ENCODE measurements around the gene MKS1.

The MKS1 gene

DNA sequence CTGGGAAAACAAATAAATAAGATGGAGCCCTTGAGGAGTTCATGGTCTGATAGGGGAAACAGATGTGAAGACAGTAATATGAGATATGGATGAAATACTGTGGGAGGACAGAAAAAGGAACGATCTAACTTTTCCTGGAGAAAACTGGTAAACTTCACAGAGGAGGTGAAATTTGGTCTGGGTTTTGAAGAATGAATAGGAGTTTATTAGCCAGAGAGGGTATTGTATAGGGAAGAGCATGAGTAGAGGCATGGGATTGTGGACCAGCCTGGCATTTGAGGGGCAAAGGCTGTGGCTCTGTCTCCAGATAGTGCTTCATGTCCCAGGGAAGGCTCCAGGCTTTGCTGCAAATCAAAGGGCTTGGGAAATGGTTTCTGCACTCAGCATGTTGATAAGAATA is 20.9 kb upstream of the MKS1 start:
- Histone ChIP-seq H3K36me3 (ENCODE audit: control insufficient read depth in 2 of 2, insufficient read depth in 1 of 2, low read length in 2 of 2) (no peaks in the 10 kb centered on the region), H3K4me1 (ENCODE audit: control insufficient read depth, insufficient read depth, low read length) (no peaks in the 10 kb centered on the region; the same call in 1 of the 2 replicates), H3K9me3 (ENCODE audit: control insufficient read depth, insufficient read depth, low read depth, low read length) (no peaks in the 10 kb centered on the region), H3K27ac (ENCODE audit: extremely low read depth, low read depth, low read length) (no peak overlapping the region), H3K4me3 (ENCODE audit: low read depth, low read length) (no peak overlapping the region)
- TF ChIP-seq, protein P1, sequence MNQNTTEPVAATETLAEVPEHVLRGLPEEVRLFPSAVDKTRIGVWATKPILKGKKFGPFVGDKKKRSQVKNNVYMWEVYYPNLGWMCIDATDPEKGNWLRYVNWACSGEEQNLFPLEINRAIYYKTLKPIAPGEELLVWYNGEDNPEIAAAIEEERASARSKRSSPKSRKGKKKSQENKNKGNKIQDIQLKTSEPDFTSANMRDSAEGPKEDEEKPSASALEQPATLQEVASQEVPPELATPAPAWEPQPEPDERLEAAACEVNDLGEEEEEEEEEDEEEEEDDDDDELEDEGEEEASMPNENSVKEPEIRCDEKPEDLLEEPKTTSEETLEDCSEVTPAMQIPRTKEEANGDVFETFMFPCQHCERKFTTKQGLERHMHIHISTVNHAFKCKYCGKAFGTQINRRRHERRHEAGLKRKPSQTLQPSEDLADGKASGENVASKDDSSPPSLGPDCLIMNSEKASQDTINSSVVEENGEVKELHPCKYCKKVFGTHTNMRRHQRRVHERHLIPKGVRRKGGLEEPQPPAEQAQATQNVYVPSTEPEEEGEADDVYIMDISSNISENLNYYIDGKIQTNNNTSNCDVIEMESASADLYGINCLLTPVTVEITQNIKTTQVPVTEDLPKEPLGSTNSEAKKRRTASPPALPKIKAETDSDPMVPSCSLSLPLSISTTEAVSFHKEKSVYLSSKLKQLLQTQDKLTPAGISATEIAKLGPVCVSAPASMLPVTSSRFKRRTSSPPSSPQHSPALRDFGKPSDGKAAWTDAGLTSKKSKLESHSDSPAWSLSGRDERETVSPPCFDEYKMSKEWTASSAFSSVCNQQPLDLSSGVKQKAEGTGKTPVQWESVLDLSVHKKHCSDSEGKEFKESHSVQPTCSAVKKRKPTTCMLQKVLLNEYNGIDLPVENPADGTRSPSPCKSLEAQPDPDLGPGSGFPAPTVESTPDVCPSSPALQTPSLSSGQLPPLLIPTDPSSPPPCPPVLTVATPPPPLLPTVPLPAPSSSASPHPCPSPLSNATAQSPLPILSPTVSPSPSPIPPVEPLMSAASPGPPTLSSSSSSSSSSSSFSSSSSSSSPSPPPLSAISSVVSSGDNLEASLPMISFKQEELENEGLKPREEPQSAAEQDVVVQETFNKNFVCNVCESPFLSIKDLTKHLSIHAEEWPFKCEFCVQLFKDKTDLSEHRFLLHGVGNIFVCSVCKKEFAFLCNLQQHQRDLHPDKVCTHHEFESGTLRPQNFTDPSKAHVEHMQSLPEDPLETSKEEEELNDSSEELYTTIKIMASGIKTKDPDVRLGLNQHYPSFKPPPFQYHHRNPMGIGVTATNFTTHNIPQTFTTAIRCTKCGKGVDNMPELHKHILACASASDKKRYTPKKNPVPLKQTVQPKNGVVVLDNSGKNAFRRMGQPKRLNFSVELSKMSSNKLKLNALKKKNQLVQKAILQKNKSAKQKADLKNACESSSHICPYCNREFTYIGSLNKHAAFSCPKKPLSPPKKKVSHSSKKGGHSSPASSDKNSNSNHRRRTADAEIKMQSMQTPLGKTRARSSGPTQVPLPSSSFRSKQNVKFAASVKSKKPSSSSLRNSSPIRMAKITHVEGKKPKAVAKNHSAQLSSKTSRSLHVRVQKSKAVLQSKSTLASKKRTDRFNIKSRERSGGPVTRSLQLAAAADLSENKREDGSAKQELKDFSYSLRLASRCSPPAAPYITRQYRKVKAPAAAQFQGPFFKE (tag by site-specific recombination; IDR thresholded peaks at IDR 0.05; ENCODE audit: borderline replicate concordance), result no peak
- peak; percentile 84 for TF ChIP-seq ZFP3 (tag by site-specific recombination; IDR thresholded peaks at IDR 0.05; ENCODE audit: low read depth)
- TF ChIP-seq SCRT2 (tag by site-specific recombination; IDR thresholded peaks at IDR 0.05), result no peak
- POLR2A ChIA-PET, result no interaction called here
- CTCF ChIA-PET, result interaction anchor here (0.5 kb wide), 1 partner anchor 45 kb away, joined by 4 read pairs; no protein-coding TSS in a partner anchor

DNA sequence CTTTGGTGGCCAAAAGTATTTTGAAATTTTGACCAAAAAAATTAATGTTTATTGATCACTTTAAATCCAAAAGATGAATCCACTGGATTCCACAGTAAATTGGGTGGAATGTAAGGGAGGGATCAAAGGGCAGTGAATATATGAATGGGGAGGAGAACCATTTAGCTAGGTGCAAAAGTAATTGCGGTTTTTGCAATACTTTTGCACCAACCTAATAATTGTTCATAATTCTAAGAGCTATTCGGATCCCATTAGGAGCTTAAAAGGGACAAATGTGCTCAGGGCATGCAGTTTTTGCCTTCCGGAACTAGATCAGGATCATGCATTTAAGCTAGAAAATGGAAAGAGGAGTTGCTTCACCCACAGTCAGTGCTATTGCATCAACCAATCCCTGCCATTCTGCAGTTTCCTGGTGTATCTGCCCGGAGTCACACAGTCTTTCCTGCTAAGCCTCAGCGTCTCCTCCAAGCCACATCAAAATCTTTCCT is 19.1 kb upstream of the MKS1 start, which contains the start of gene LPO:
Gene LPO, plus strand, starts transcription at position 438 of the 488 bp plus-strand sequence. CDS start 4,396 bp downstream, outside the sequence.
- CTCF ChIA-PET, result interaction anchor here (0.9 to 4.4 kb wide), 6 partner anchors 8 to 60 kb away, joined by 3 to 32 read pairs (median 4); no protein-coding TSS in a partner anchor
- Histone ChIP-seq H3K27ac (ENCODE audit: extremely low read depth, low read depth, low read length) (no peak within 1 kb of the TSS), H3K4me1 (ENCODE audit: control insufficient read depth, insufficient read depth, low read length) (no peaks in the 10 kb centered on the region; the same call in 1 of the 2 replicates), H3K36me3 (ENCODE audit: control insufficient read depth in 2 of 2, insufficient read depth in 1 of 2, low read length in 2 of 2) (no peaks in the 10 kb centered on the region), H3K9me3 (ENCODE audit: control insufficient read depth, insufficient read depth, low read depth, low read length) (no peaks in the 10 kb centered on the region), H3K4me3 (ENCODE audit: low read depth, low read length) (no peak within 1 kb of the TSS)
- POLR2A ChIA-PET, result no interaction called here
- TF ChIP-seq ZNF449 (tag by site-specific recombination; IDR thresholded peaks at IDR 0.05) (no peak), GFI1B (tag by site-specific recombination; IDR thresholded peaks at IDR 0.05) (no peak), ZNF792 (tag by site-specific recombination; IDR thresholded peaks at IDR 0.05) (no peak), ZBTB1 (tag by site-specific recombination; IDR thresholded peaks at IDR 0.05) (no peak), ZNF302 (tag by site-specific recombination; IDR thresholded peaks at IDR 0.05; ENCODE audit: low read depth) (no peak), ZNF48 (tag by site-specific recombination; IDR thresholded peaks at IDR 0.05) (no peak), ZNF121 (tag by site-specific recombination; IDR thresholded peaks at IDR 0.05) (no peak), ZNF639 (tag by site-specific recombination; IDR thresholded peaks at IDR 0.05) (no peak), ZNF670 (tag by site-specific recombination; IDR thresholded peaks at IDR 0.05; ENCODE audit: low read depth) (no peak), ZEB2 (tag by site-specific recombination; IDR thresholded peaks at IDR 0.05) (no peak), OSR2 (tag by site-specific recombination; IDR thresholded peaks at IDR 0.05) (no peak), ZBTB8A (tag by site-specific recombination; IDR thresholded peaks at IDR 0.05) (no peak), ZNF529 (tag by site-specific recombination; IDR thresholded peaks at IDR 0.05; ENCODE audit: insufficient replicate concordance) (no peak), ZBTB7A (tag by site-specific recombination; IDR thresholded peaks at IDR 0.05; ENCODE audit: low read depth) (no peak)
- TF ChIP-seq, protein P1 (tag by site-specific recombination; IDR thresholded peaks at IDR 0.05; ENCODE audit: borderline replicate concordance), result no peak
- TF ChIP-seq, protein P2, sequence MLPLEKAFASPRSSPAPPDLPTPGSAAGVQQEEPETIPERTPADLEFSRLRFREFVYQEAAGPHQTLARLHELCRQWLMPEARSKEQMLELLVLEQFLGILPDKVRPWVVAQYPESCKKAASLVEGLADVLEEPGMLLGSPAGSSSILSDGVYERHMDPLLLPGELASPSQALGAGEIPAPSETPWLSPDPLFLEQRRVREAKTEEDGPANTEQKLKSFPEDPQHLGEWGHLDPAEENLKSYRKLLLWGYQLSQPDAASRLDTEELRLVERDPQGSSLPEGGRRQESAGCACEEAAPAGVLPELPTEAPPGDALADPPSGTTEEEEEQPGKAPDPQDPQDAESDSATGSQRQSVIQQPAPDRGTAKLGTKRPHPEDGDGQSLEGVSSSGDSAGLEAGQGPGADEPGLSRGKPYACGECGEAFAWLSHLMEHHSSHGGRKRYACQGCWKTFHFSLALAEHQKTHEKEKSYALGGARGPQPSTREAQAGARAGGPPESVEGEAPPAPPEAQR (tag by site-specific recombination; IDR thresholded peaks at IDR 0.05), result no peak

Measured in HEK293 (cell line).